Gastroesophageal sphincter (tissue), 4 donors: Measurements from ENCODE around the gene ZNF750. TPM values are rescaled to one million over a fixed set of nuclear protein-coding genes. Genes with fewer than 3 reads are reported as not detected.

ENCODE experiments used
- ATAC-seq: fragments of 150-250 bp; one replicate; pipeline ENCODE4 v1.9.1; 2016; ENCODE audit warnings: mild to moderate bottlenecking, moderate library complexity
- H3K27ac ChIP-seq, 4 donors: fragments of 200-600 bp; sonication (generic) in 3 of 4; 1 replicate in 3 of 4; 2 replicates in 1 of 4; pipeline ENCODE4 v1.5.1; 2016 to 2019
- H3K27me3 ChIP-seq: fragments of 200-600 bp; sonication (generic); one replicate; pipeline ENCODE4 v1.5.1; 2019
- H3K36me3 ChIP-seq, 2 donors: fragments of 200-600 bp; sonication (generic); one replicate each; pipeline ENCODE4 v1.5.1; 2019; ENCODE audit warnings: control low read depth in 1 of 2
- H3K4me1 ChIP-seq, 3 donors: fragments of 200-600 bp; sonication (generic); 1 replicate in 2 of 3; 2 replicates in 1 of 3; pipeline ENCODE4 v1.5.1; 2016 to 2019; ENCODE audit warnings: control low read depth in 2 of 3
- H3K4me3 ChIP-seq, 2 donors: fragments of 200-600 bp; sonication (generic); one replicate each; pipeline ENCODE4 v1.5.1; 2019; ENCODE audit warnings: mild to moderate bottlenecking in 1 of 2, moderate library complexity in 1 of 2
- H3K9me3 ChIP-seq, 3 donors: fragments of 200-600 bp; sonication (generic); one replicate each; pipeline ENCODE4 v1.5.1; 2017 to 2019; ENCODE audit warnings: control low read depth in 2 of 3
- EP300 ChIP-seq: sonication (generic); formaldehyde crosslinking; IDR thresholded peaks from one replicate; pipeline ENCODE4 v1.6.1; 2017; ENCODE audit warnings: antibody characterized with exemption, mild to moderate bottlenecking
- POLR2A ChIP-seq, 2 donors: fragments of 450-650 bp; IDR thresholded peaks; one replicate each; pipeline ENCODE4 v1.6.1; 2017; ENCODE audit warnings: antibody characterized with exemption in 2 of 2, mild to moderate bottlenecking in 2 of 2, moderate library complexity in 1 of 2
- POLR2AphosphoS5 ChIP-seq: sonication (generic); formaldehyde crosslinking; IDR thresholded peaks from one replicate; pipeline ENCODE4 v1.6.1; 2017; ENCODE audit warnings: antibody characterized with exemption
- WGBS, 2 donors: methylation state at CpG; one replicate each; pipeline ENCODE4 v1.1.5; 2018; ENCODE audit warnings: low coverage in 1 of 2; 5-methylcytosine and 5-hydroxymethylcytosine counted together
- total RNA-seq, 4 donors: library from RNA; depleted of rRNA; stranded (reverse); fragments of >200 nt; gene quantifications; one replicate each; pipeline ENCODE4 v1.1.0, GENCODE V29; 2016
- TF ChIP-seq, protein P1 (sequence below), 4 experiments: fragments of 200-600 bp in 2 of 4; fragments of 450-650 bp in 2 of 4; sonication (generic) in 1 of 4; IDR thresholded peaks; one replicate each; pipeline ENCODE4 v1.5.1; 2017 to 2019; ENCODE audit warnings: antibody characterized with exemption in 4 of 4, mild to moderate bottlenecking in 2 of 4, moderate library complexity in 2 of 4

Gene ZNF750
- total RNA-seq, 4 donors from 2014 or later, result 0.46 to 1.6 (median 1.1) TPM; not detected in 1

DNA sequence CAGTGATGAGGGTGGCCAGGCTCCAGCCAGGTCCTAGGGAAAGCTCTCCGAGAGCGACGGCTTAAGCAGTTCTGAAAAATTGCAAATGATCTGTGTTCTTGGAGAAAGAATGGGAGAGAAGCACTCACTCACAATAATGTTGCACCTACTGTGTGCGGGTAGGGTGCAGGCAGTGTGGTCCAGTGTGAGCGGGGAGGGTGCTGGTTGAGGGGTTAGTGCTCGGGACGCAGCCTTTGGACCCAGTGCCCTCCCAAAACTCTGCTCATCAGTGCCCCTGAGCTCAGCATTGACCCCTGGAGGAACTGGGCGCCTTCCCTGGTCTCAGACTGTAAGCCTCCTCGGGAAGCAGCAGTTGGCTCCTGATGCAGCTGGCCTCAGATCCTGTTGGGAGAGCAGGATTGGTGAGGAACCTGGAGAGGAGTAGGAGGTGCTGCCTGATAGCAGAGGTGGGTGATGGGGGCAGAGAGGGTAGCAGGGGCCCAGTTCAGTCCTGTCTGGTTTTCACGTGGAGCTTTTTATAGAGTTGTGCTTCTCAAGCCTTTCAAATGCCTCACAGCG is 23.6 kb upstream of the ZNF750 start:
- no peaks in the 10 kb centered on the region for H3K9me3 ChIP-seq
- 70% methylated on average over 5 of the region's 11 CpGs; no CpG with 5 or more reads in 1 of the 2 donors for WGBS, 2 donors
- ATAC-seq, result no peak
- no peak overlapping the region for H3K4me3 ChIP-seq
- peaks cover 0 to 5% of the 10 kb centered on the region in 2 donors for H3K36me3 ChIP-seq
- TF ChIP-seq POLR2AphosphoS5 (no peak), POLR2A (IDR thresholded peaks at IDR 0.05) (no peak), EP300 (no peak)
- TF ChIP-seq, protein P1, sequence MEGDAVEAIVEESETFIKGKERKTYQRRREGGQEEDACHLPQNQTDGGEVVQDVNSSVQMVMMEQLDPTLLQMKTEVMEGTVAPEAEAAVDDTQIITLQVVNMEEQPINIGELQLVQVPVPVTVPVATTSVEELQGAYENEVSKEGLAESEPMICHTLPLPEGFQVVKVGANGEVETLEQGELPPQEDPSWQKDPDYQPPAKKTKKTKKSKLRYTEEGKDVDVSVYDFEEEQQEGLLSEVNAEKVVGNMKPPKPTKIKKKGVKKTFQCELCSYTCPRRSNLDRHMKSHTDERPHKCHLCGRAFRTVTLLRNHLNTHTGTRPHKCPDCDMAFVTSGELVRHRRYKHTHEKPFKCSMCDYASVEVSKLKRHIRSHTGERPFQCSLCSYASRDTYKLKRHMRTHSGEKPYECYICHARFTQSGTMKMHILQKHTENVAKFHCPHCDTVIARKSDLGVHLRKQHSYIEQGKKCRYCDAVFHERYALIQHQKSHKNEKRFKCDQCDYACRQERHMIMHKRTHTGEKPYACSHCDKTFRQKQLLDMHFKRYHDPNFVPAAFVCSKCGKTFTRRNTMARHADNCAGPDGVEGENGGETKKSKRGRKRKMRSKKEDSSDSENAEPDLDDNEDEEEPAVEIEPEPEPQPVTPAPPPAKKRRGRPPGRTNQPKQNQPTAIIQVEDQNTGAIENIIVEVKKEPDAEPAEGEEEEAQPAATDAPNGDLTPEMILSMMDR (IDR thresholded peaks at IDR 0.05), result no peak
- no peak overlapping the region for H3K27ac ChIP-seq
- no peaks in the 10 kb centered on the region for H3K27me3 ChIP-seq
- peaks cover 0 to 55% (median 4%) of the 10 kb centered on the region in 3 donors for H3K4me1 ChIP-seq

DNA sequence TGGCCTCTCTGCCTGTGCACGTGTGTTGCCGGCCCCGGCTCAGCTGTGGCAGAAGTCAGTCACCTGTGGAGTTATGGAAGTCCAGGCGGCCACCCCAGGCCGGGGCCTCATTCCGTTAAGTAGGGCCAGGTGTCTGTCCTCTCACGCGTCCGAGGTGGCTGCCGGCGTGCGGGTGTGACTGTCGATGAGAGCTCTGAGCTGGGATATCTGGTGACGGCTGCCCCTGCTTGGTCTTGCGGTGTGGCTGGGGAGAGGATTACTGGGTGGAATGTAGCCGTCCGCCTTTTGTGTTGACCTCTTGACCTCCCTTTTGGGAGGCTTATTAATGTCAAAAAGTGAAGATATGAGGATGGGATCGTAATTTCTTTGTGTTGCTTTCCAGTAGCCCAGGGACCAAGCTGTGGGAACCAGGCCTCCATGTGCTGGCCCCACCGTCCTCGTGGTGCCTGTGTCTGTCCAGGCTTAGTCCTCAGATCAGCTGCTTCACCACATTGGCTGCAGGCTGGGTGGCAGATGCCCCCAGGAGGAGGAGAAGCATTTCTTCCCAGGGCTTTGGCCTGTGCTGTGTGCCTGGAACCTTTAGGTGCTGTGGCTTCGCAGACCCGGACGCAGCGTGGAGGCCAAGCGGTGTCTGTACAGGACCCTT is 23.0 kb upstream of the ZNF750 start:
- Histone ChIP-seq H3K27ac (no peak overlapping the region), H3K4me1 (peaks cover 0 to 55% (median 4%) of the 10 kb centered on the region in 3 donors), H3K4me3 (no peak overlapping the region), H3K9me3 (no peaks in the 10 kb centered on the region), H3K27me3 (no peaks in the 10 kb centered on the region), H3K36me3 (peaks cover 0 to 5% of the 10 kb centered on the region in 2 donors)
- 92 to 95% methylated on average over 3 to 8 of the region's 25 CpGs for WGBS, 2 donors
- TF ChIP-seq EP300, result no peak
- no peak for TF ChIP-seq POLR2A (IDR thresholded peaks at IDR 0.05)
- TF ChIP-seq, protein P1 (IDR thresholded peaks at IDR 0.05), result no peak
- no peak for TF ChIP-seq POLR2AphosphoS5
- no peak for ATAC-seq

DNA sequence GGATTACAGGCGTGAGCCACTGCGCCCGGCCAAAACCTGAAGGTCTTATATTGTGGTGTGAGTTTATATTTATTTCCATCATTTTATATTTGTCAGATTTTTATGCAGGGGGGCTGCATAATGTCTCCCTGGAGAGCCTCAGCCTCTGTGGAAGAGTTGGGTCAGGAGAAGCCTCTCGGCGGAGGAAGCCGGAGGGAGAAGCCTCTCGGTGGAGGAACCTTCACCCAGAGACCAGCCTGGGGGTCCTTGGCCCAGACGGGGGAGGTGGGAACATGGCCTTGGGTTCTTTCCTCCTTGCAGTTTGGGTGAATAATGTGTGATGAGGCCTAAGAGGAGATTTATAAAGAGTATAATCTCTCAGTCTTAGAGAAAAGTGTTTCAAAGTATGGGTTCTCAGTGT is 22.4 kb upstream of the ZNF750 start:
- peaks cover 0 to 48% (median 4%) of the 10 kb centered on the region in 3 donors for H3K4me1 ChIP-seq
- ATAC-seq, result no peak
- no peak for TF ChIP-seq POLR2A (IDR thresholded peaks at IDR 0.05)
- TF ChIP-seq EP300, result no peak
- no peak for TF ChIP-seq POLR2AphosphoS5
- TF ChIP-seq, protein P1 (IDR thresholded peaks at IDR 0.05), result no peak
- no peaks in the 10 kb centered on the region for H3K9me3 ChIP-seq
- H3K4me3 ChIP-seq, result no peak overlapping the region
- H3K27ac ChIP-seq, result no peak overlapping the region
- no peaks in the 10 kb centered on the region for H3K27me3 ChIP-seq
- H3K36me3 ChIP-seq, result peaks cover 0 to 5% of the 10 kb centered on the region in 2 donors
- 95 to 100% methylated on average over 3 to 4 of the region's 8 CpGs for WGBS, 2 donors

DNA sequence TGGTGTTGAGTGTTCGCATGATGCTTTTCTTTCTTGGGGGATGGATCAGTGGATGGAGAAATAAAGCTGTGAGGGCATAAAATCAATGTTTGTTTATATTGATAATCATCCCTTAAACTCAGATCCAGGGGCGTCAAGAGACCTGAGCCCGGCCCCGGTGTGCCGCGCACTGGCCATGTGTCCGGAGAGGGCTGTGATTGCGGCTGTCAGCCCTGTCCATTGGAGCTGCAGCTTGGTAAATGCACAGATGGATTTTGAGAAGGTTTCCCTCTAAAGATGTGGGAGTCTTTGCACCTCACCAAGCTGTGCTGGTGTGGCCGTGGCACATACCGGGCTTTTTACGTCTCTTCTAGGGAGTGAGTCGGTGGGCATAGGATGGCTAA is 21.6 kb upstream of the ZNF750 start:
- TF ChIP-seq POLR2A (IDR thresholded peaks at IDR 0.05), result no peak
- TF ChIP-seq, protein P1 (IDR thresholded peaks at IDR 0.05), result no peak
- TF ChIP-seq POLR2AphosphoS5, result no peak
- no peak for TF ChIP-seq EP300
- no peaks in the 10 kb centered on the region for H3K9me3 ChIP-seq
- H3K4me1 ChIP-seq, result peaks cover 0 to 40% (median 2%) of the 10 kb centered on the region in 3 donors
- H3K27ac ChIP-seq, result no peak overlapping the region
- WGBS, 2 donors, result 94% methylated on average over 3 to 4 of the region's 12 CpGs
- no peak overlapping the region for H3K4me3 ChIP-seq
- H3K36me3 ChIP-seq, result no peaks in the 10 kb centered on the region
- H3K27me3 ChIP-seq, result no peaks in the 10 kb centered on the region
- ATAC-seq, result no peak
